Activated B cell treated with CpG ODN at 0.5 μM for 24 hours (primary cell): ENCODE results near the gene GRIK4. TPM values are rescaled to one million over a fixed set of nuclear protein-coding genes. Genes with fewer than 3 reads are reported as not detected.

Experiments used
- ATAC-seq: fragments of 200-7000 bp; cut with Tn5 transposase; one replicate; pipeline ENCODE4 v1.10.0; 2021; ENCODE audit warnings: low read depth, mild to moderate bottlenecking, moderate library complexity
- CTCF ChIA-PET: fragments of 350-600 bp; sonication (Branson Sonifier 250); formaldehyde crosslinking; loops from one replicate; lab custom pipeline; 2021; ENCODE audit warnings: antibody characterized with exemption; lab: Charles Lee
- POLR2A ChIA-PET: fragments of 350-600 bp; sonication (Branson Sonifier 250); formaldehyde crosslinking; loops from one replicate; lab custom pipeline; 2021; ENCODE audit warnings: antibody characterized with exemption; lab: Charles Lee
- DNase-seq: peaks from one replicate; pipeline ENCODE4 v3.0.0; 2022
- H3K27ac Mint-ChIP-seq: one replicate; pipeline ENCODE4 v1.8.0; 2020; ENCODE audit warnings: mixed read lengths
- H3K27me3 Mint-ChIP-seq: one replicate; pipeline ENCODE4 v1.8.0; 2021; ENCODE audit warnings: mixed read lengths
- H3K36me3 Mint-ChIP-seq: one replicate; pipeline ENCODE4 v1.8.0; 2021; ENCODE audit warnings: low read depth, mixed read lengths
- H3K4me1 Mint-ChIP-seq: one replicate; pipeline ENCODE4 v1.8.0; 2021; ENCODE audit warnings: mixed read lengths
- H3K4me3 Mint-ChIP-seq: one replicate; pipeline ENCODE4 v1.8.0; 2020; ENCODE audit warnings: mild to moderate bottlenecking, mixed read lengths
- H3K9me3 Mint-ChIP-seq: one replicate; pipeline ENCODE4 v1.8.0; 2020; ENCODE audit warnings: mixed read lengths
- CTCF ChIP-seq: fragments of 200-600 bp; IDR thresholded peaks from one replicate; pipeline ENCODE4 v1.8.0; 2022; ENCODE audit warnings: antibody characterized with exemption, mild to moderate bottlenecking
- intact Hi-C: fragments of 100-400 bp; cut with micrococcal nuclease; formaldehyde crosslinking; loops from one replicate; pipeline ENCODE4 v1.15.1; 2024
- total RNA-seq: library from RNA; stranded (reverse); gene quantifications from 2 replicates; pipeline ENCODE4 v1.2.3, GENCODE V29; 2022

GRIK4 gene
- total RNA-seq, 1 donor from 2014 or later, result not detected

GRCh38 chr11:120513436-120514315 lies 2.1 kb downstream of the GRIK4 start:
- POLR2A ChIA-PET, result no interaction called here
- CTCF ChIA-PET, result interaction anchor here (1.2 to 1.3 kb wide), 2 partner anchors 165 to 681 kb away, joined by 3 read pairs; no protein-coding TSS in a partner anchor
- Mint-ChIP-seq H3K4me3 (no peak overlapping the region), H3K9me3 (no peaks in the 10 kb centered on the region), H3K36me3 (no peaks in the 10 kb centered on the region), H3K27ac (no peak overlapping the region), H3K27me3 (peaks cover 51% of the 10 kb centered on the region), H3K4me1 (peaks cover 3% of the 10 kb centered on the region)
- DNase-seq (no peak), ATAC-seq (no peak)
- no peak for TF ChIP-seq CTCF
- intact Hi-C loops, result no loop called here

- ChIA-PET POLR2A (no interaction called here), CTCF (no interaction called here)
- Mint-ChIP-seq H3K4me3 (no peak overlapping the region), H3K36me3 (no peaks in the 10 kb centered on the region), H3K27me3 (peaks cover 47% of the 10 kb centered on the region), H3K27ac (no peak overlapping the region), H3K9me3 (no peaks in the 10 kb centered on the region), H3K4me1 (peaks cover 3% of the 10 kb centered on the region)
- TF ChIP-seq CTCF, result no peak
- intact Hi-C loops, result no loop called here
- no peak for DNase-seq
- no peak for ATAC-seq
Measured at GRCh38 chr11:120514541-120515121, 3.1 kb downstream of the GRIK4 start.

GRCh38 chr11:120515186-120515723 lies 3.7 kb downstream of the GRIK4 start:
- no peak for DNase-seq
- Mint-ChIP-seq H3K36me3 (no peaks in the 10 kb centered on the region), H3K27ac (no peak overlapping the region), H3K9me3 (no peaks in the 10 kb centered on the region), H3K4me3 (no peak overlapping the region), H3K4me1 (peaks cover 3% of the 10 kb centered on the region), H3K27me3 (peaks cover 42% of the 10 kb centered on the region)
- CTCF ChIA-PET, result no interaction called here
- intact Hi-C loops, result no loop called here
- POLR2A ChIA-PET, result no interaction called here
- no peak for ATAC-seq
- no peak for TF ChIP-seq CTCF

GRCh38 chr11:120516461-120517389 lies 5.2 kb downstream of the GRIK4 start:
- no peaks in the 10 kb centered on the region for H3K9me3 Mint-ChIP-seq
- ChIA-PET CTCF (no interaction called here), POLR2A (no interaction called here)
- no peak for ATAC-seq
- H3K4me1 Mint-ChIP-seq, result no peaks in the 10 kb centered on the region
- H3K36me3 Mint-ChIP-seq, result no peaks in the 10 kb centered on the region
- DNase-seq, result no peak
- no peak overlapping the region for H3K27ac Mint-ChIP-seq
- intact Hi-C loops, result no loop called here
- TF ChIP-seq CTCF, result no peak
- no peak overlapping the region for H3K4me3 Mint-ChIP-seq
- H3K27me3 Mint-ChIP-seq, result peaks cover 36% of the 10 kb centered on the region
